PC-3 (cell line): ENCODE data around the gene SIRPG. TPM values are rescaled to one million over a fixed set of nuclear protein-coding genes. Genes with fewer than 3 reads are reported as not detected.
"Not testable (repeated sequence)": the region's sequence is repeated elsewhere in the genome, so short reads cannot be mapped to it uniquely, and the experiment has no call there.

ENCODE experiments used
- ATAC-seq: fragments of 200-7000 bp; cut with Tn5 transposase; 2 replicates; pipeline ENCODE4 v1.9.1; 2020; ENCODE audit warnings: mild to moderate bottlenecking, moderate library complexity
- Bru-seq: library from RNA; stranded (reverse); fragments of 400-500 nt; gene quantifications from one replicate; lab custom pipeline; 2021; lab: Mats Ljungman, UMichigan
- BruChase-seq, 2 experiments: library from RNA; stranded (reverse); fragments of 400-500 nt; gene quantifications; one replicate each; lab custom pipeline; 2021; lab: Mats Ljungman, UMichigan
- BruUV-seq: library from RNA; stranded (reverse); fragments of 400-500 nt; replicated peaks from 2 replicates; lab custom pipeline; 2021; lab: Mats Ljungman, UMichigan
- CTCF ChIA-PET: fragments of 300-600 bp; sonication (Branson Sonifier 250); formaldehyde crosslinking; loops from one replicate; lab custom pipeline; 2022; ENCODE audit warnings: antibody characterized with exemption; lab: Charles Lee
- POLR2A ChIA-PET: fragments of 300-600 bp; sonication (Branson Sonifier 250); formaldehyde crosslinking; loops from one replicate; lab custom pipeline; 2022; ENCODE audit warnings: antibody characterized with exemption; ENCODE audit not compliant: unreplicated experiment; lab: Charles Lee
- DNase-seq: peaks from one replicate; pipeline ENCODE4 v3.0.0-alpha.2; 2015
- H2AFZ ChIP-seq: fragments of 300-600 bp; sonication (generic); 2 replicates; pipeline ENCODE4 v1.6.0; 2016; ENCODE audit warnings: antibody characterized with exemption, low read length
- H3F3A ChIP-seq: fragments of 300-600 bp; sonication (generic); one replicate; pipeline ENCODE4 v1.6.0; 2017; ENCODE audit warnings: antibody characterized with exemption, low read length, control low read depth, mild to moderate bottlenecking; ENCODE audit not compliant: unreplicated experiment
- H3K27ac ChIP-seq: fragments of 300-600 bp; sonication (generic); 2 replicates; pipeline ENCODE4 v1.5.1; 2016; ENCODE audit warnings: mild to moderate bottlenecking, low read length
- H3K27me3 ChIP-seq: fragments of 300-600 bp; sonication (generic); 2 replicates; pipeline ENCODE4 v1.6.1; 2016; ENCODE audit warnings: low read length, mixed read lengths
- H3K36me3 ChIP-seq: fragments of 300-600 bp; sonication (generic); 2 replicates; pipeline ENCODE4 v1.6.1; 2016; ENCODE audit warnings: low read depth, mixed run types, low read length, mixed read lengths
- H3K4me1 ChIP-seq: fragments of 300-600 bp; sonication (generic); 2 replicates; pipeline ENCODE4 v1.5.1; 2016; ENCODE audit warnings: low read length; ENCODE audit not compliant: insufficient read depth
- H3K4me2 ChIP-seq: fragments of 300-600 bp; sonication (generic); 2 replicates; pipeline ENCODE4 v1.6.0; 2016; ENCODE audit warnings: low read length
- H3K4me3 ChIP-seq: fragments of 300-600 bp; sonication (generic); 2 replicates; pipeline ENCODE4 v1.5.1; 2016; ENCODE audit warnings: mild to moderate bottlenecking, low read length, mixed read lengths
- H3K79me2 ChIP-seq: fragments of 300-600 bp; sonication (generic); 2 replicates; pipeline ENCODE4 v1.6.1; 2017; ENCODE audit warnings: low read length, mixed read lengths
- H3K9ac ChIP-seq: fragments of 300-600 bp; sonication (generic); 2 replicates; pipeline ENCODE4 v1.6.0; 2016; ENCODE audit warnings: mild to moderate bottlenecking, low read length
- H3K9me2 ChIP-seq: fragments of 300-600 bp; sonication (generic); replicated peaks from 2 replicates; pipeline ENCODE4 v1.6.1; 2016; ENCODE audit warnings: mixed run types, low read length, mixed read lengths
- H3K9me3 ChIP-seq: fragments of 300-600 bp; sonication (generic); 2 replicates; pipeline ENCODE4 v1.6.1; 2016; ENCODE audit warnings: low read length, mixed read lengths
- H4K20me1 ChIP-seq: fragments of 300-600 bp; sonication (generic); 2 replicates; pipeline ENCODE4 v1.6.1; 2016; ENCODE audit warnings: low read length, mixed read lengths
- EZH2 ChIP-seq: fragments of 300-600 bp; sonication (generic); IDR thresholded peaks from one replicate; pipeline ENCODE4 v1.6.1; 2017; ENCODE audit warnings: antibody characterized with exemption, mild to moderate bottlenecking, low read length; ENCODE audit not compliant: unreplicated experiment
- EZH2phosphoT487 ChIP-seq: fragments of 300-600 bp; sonication (generic); IDR thresholded peaks from 2 replicates; pipeline ENCODE4 v1.6.1; 2018; ENCODE audit warnings: mild to moderate bottlenecking, antibody characterized with exemption, low read length, borderline replicate concordance
- intact Hi-C: fragments of 100-400 bp; cut with micrococcal nuclease; formaldehyde crosslinking; loops from 2 replicates; pipeline ENCODE4 v1.9.0; 2023
- long read RNA-seq: library from polyadenylated mRNA; unstranded; transcript quantifications from one replicate; pipeline ENCODE4 v2.0.0, GENCODE V29; 2021; ENCODE audit not compliant: unreplicated experiment
- total RNA-seq: library from RNA; depleted of rRNA; stranded (reverse); fragments of >200 nt; gene quantifications from 2 replicates; pipeline ENCODE4 v1.2.3, GENCODE V29; 2014; rRNA removed
- TF ChIP-seq, protein P1 (sequence below): fragments of 300-600 bp; sonication (generic); conservative IDR thresholded peaks from 2 replicates; pipeline ENCODE4 v1.5.1; 2017; ENCODE audit warnings: antibody characterized with exemption, low read depth, mild to moderate bottlenecking, low read length

The SIRPG gene
- total RNA-seq (0.86 TPM in 1 of 2 replicates, not detected in the other), Bru-seq, nascent RNA (percentile 13 among the genes with signal in this experiment), BruChase-seq, experiment 1, labeled RNA remaining after a 6-hour chase (percentile 15 among the genes with signal in this experiment), BruChase-seq, experiment 2, labeled RNA remaining after a 2-hour chase (percentile 21 among the genes with signal in this experiment)
- long read RNA-seq, result 0 reads

DNA sequence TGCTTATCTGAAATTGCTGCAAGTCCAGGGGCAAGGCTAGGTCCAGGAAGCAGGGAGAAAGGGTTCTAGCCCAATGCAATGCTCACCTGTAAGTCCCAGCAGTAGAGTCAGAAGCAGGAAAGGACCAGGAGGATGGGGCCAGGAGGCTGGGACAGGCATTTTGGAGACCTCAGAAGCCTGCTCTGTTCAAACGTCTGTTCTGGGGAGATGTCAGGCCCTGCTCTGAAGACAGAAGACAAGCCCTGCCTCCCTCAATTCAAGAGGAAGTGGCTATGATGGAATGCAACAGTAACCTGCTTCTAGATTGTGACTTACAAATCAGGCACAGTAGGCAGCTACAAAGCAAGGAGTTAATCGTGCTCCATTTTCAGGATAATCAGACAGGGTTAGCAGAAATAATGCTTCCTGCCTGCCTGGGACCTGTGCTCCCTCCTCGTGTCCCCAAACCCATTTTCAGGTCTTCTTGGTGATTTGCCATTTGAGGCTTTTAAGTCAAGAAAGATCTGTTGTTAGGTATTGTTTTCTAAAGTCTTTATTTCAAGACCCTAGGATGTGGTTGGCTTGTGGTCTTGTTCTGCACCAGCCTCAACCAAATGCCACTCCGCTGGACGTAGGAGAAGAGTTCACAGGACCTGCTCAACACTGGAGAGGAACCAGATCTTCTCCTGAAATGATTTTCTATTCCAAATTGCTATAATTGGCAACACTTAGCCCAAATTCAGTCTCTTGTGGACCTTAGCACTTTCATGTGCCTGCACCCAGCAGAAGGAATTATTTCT lies at the start of gene SIRPG:
Gene SIRPG, minus strand, starts transcription at position 224 of the 779 bp plus-strand sequence. Its CDS starts 65 bp downstream, at position 159.
- CTCF ChIA-PET, result no interaction called here
- H3K4me3 ChIP-seq, result no peak within 1 kb of the TSS
- intact Hi-C loops, result no loop called here
- ATAC-seq, result no peak
- H3K79me2 ChIP-seq, result no peaks in the 10 kb centered on the region
- no peak within 1 kb of the TSS for H3K9ac ChIP-seq
- BruUV-seq, result no TSS peak
- DNase-seq, result no peak
- no peaks in the 10 kb centered on the region for H3F3A ChIP-seq
- H3K27ac ChIP-seq, result no peak within 1 kb of the TSS
- H3K36me3 ChIP-seq, result no peaks in the 10 kb centered on the region
- H3K4me2 ChIP-seq, result no peak within 1 kb of the TSS
- POLR2A ChIA-PET, result no interaction called here
- H3K27me3 ChIP-seq, result no peaks in the 10 kb centered on the region
- no peak within 1 kb of the TSS for H2AFZ ChIP-seq
- H3K9me3 ChIP-seq, result no peaks in the 10 kb centered on the region
- 0 out of 2 replicates have a peak, but pooled peaks cover 5% of the 10 kb centered on the region for H3K4me1 ChIP-seq
- H3K9me2 ChIP-seq, result no peaks in the 10 kb centered on the region
- TF ChIP-seq EZH2phosphoT487 (no peak), EZH2 (no peak)
- TF ChIP-seq, protein P1, sequence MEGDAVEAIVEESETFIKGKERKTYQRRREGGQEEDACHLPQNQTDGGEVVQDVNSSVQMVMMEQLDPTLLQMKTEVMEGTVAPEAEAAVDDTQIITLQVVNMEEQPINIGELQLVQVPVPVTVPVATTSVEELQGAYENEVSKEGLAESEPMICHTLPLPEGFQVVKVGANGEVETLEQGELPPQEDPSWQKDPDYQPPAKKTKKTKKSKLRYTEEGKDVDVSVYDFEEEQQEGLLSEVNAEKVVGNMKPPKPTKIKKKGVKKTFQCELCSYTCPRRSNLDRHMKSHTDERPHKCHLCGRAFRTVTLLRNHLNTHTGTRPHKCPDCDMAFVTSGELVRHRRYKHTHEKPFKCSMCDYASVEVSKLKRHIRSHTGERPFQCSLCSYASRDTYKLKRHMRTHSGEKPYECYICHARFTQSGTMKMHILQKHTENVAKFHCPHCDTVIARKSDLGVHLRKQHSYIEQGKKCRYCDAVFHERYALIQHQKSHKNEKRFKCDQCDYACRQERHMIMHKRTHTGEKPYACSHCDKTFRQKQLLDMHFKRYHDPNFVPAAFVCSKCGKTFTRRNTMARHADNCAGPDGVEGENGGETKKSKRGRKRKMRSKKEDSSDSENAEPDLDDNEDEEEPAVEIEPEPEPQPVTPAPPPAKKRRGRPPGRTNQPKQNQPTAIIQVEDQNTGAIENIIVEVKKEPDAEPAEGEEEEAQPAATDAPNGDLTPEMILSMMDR, result no peak
- H4K20me1 ChIP-seq, result no peaks in the 10 kb centered on the region

DNA sequence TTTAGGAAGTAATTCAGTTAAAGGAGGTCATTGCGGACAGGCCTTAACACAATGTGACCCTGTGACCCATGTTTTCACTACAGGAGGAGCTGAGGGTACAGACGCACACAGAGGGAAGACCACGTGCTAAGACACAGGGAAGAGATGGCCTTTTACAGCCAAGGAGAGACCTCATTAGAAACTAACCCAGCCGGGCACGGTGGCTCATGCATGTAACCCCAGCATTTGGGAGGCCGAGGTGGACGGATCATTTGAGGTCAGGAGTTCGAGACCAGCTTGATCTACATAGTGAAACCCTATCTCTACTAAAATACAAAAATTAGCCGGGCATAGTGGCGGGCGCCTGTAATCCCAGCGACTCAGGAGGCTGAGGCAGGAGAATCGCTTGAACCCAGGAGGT lies 49.3 kb upstream of the SIRPG start:
- POLR2A ChIA-PET, ATAC-seq, H4K20me1 ChIP-seq, H3K4me3 ChIP-seq, intact Hi-C loops, DNase-seq, H3K27me3 ChIP-seq, H3K36me3 ChIP-seq, H2AFZ ChIP-seq, CTCF ChIA-PET, H3K79me2 ChIP-seq, H3K4me1 ChIP-seq, BruUV-seq, H3K4me2 ChIP-seq, H3K27ac ChIP-seq, H3F3A ChIP-seq, H3K9me2 ChIP-seq, H3K9me3 ChIP-seq, H3K9ac ChIP-seq: not testable (repeated sequence)

DNA sequence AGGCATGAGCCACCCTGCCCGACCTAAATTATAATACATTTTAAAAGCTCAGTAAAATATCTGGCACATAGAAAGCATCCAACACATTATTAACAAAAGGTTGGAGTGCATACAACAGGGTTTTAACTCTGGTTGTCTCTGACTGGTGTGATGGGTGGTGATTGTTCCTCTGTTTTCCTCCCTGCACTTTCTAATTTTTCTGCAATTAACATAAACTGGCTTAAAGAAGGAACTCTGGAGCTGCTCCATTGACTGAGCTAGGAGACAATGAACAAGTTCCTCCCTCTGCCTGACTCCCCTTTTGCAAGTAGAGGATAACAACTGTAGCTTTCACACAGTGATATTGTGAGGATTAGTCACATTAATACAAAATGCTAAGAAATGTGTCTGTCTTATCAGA lies 48.5 kb upstream of the SIRPG start:
- DNase-seq (no peak), ATAC-seq (no peak)
- TF ChIP-seq, protein P1, result no peak
- TF ChIP-seq EZH2, result no peak
- no peak for TF ChIP-seq EZH2phosphoT487
- H3K27ac ChIP-seq, result no peak overlapping the region
- no peaks in the 10 kb centered on the region for H3K9me3 ChIP-seq
- H3F3A ChIP-seq, result no peaks in the 10 kb centered on the region
- no peaks in the 10 kb centered on the region for H3K27me3 ChIP-seq
- ChIA-PET POLR2A (no interaction called here), CTCF (no interaction called here)
- H3K36me3 ChIP-seq, result no peaks in the 10 kb centered on the region
- no peak overlapping the region for H3K4me2 ChIP-seq
- peak overlapping the region; percentile 42; the same call in 1 of the 2 replicates for H2AFZ ChIP-seq
- intact Hi-C loops, result no loop called here
- H3K9ac ChIP-seq, result no peak overlapping the region
- H3K4me1 ChIP-seq, result 0 out of 2 replicates have a peak, but pooled peaks cover 1% of the 10 kb centered on the region
- no peaks in the 10 kb centered on the region for H4K20me1 ChIP-seq
- no peaks in the 10 kb centered on the region for H3K79me2 ChIP-seq
- no peaks in the 10 kb centered on the region for H3K9me2 ChIP-seq
- H3K4me3 ChIP-seq, result no peak overlapping the region
- BruUV-seq, result no TSS peak
